Neural progenitor cell (in vitro differentiated cells): ENCODE measurements around the gene TMEM62. TPM values are rescaled to one million over a fixed set of nuclear protein-coding genes. Genes with fewer than 3 reads are reported as not detected.
A peak's percentile ranks its signal among the peaks of the same experiment; 100 is the strongest.

Experiments
- DNase-seq: peaks from one replicate; pipeline ENCODE4 v3.0.0-alpha.2; 2016; ENCODE audit warnings: low spot score
- H2AFZ ChIP-seq: fragments of 200-600 bp; sonication (generic); replicated peaks from 2 replicates; pipeline ENCODE4 v1.6.1; 2016; ENCODE audit warnings: antibody characterized with exemption
- H3F3A ChIP-seq: fragments of 200-600 bp; sonication (generic); 2 replicates; pipeline ENCODE4 v1.6.1; 2016; ENCODE audit warnings: antibody characterized with exemption, low read depth
- H3K27ac ChIP-seq: fragments of 200-600 bp; sonication (generic); 2 replicates; pipeline ENCODE4 v1.5.1; 2016; ENCODE audit warnings: mild to moderate bottlenecking
- H3K27me3 ChIP-seq: fragments of 200-600 bp; sonication (generic); 2 replicates; pipeline ENCODE4 v1.6.1; 2016; ENCODE audit warnings: mild to moderate bottlenecking, moderate library complexity
- H3K36me3 ChIP-seq: fragments of 200-600 bp; sonication (generic); 2 replicates; pipeline ENCODE4 v1.5.1; 2016
- H3K4me1 ChIP-seq: fragments of 200-600 bp; sonication (generic); 2 replicates; pipeline ENCODE4 v1.6.1; 2016; ENCODE audit warnings: mixed run types
- H3K4me2 ChIP-seq: fragments of 200-600 bp; sonication (generic); 2 replicates; pipeline ENCODE4 v1.6.1; 2016
- H3K4me3 ChIP-seq: fragments of 200-600 bp; sonication (generic); 2 replicates; pipeline ENCODE4 v1.5.1; 2016
- H3K79me2 ChIP-seq: fragments of 200-600 bp; sonication (generic); 2 replicates; pipeline ENCODE4 v1.6.1; 2016; ENCODE audit warnings: low read depth
- H3K9ac ChIP-seq: fragments of 200-600 bp; sonication (generic); 2 replicates; pipeline ENCODE4 v1.6.1; 2016
- H3K9me3 ChIP-seq: fragments of 200-600 bp; sonication (generic); 2 replicates; pipeline ENCODE4 v1.5.1; 2016; ENCODE audit warnings: low read depth
- H4K20me1 ChIP-seq: fragments of 200-600 bp; sonication (generic); 2 replicates; pipeline ENCODE4 v1.6.1; 2016; ENCODE audit warnings: low read depth
- H3K27ac Mint-ChIP-seq: 3 replicates; pipeline ENCODE4 v1.8.0; 2021; ENCODE audit warnings: mixed read lengths
- H3K27me3 Mint-ChIP-seq: 2 replicates; pipeline ENCODE4 v1.8.0; 2022; ENCODE audit warnings: low read depth, mild to moderate bottlenecking, inconsistent platforms, moderate library complexity, mixed read lengths; ENCODE audit not compliant: insufficient read depth
- H3K36me3 Mint-ChIP-seq: 3 replicates; pipeline ENCODE4 v1.8.0; 2021; ENCODE audit warnings: mixed read lengths
- H3K4me1 Mint-ChIP-seq: 3 replicates; pipeline ENCODE4 v1.8.0; 2021; ENCODE audit warnings: mixed read lengths
- H3K4me3 Mint-ChIP-seq: 3 replicates; pipeline ENCODE4 v1.8.0; 2021; ENCODE audit warnings: mild to moderate bottlenecking, moderate library complexity, mixed read lengths
- H3K9me3 Mint-ChIP-seq: 3 replicates; pipeline ENCODE4 v1.8.0; 2020; ENCODE audit warnings: mixed read lengths
- EZH2 ChIP-seq: fragments of 200-600 bp; sonication (generic); IDR thresholded peaks from 2 replicates; pipeline ENCODE4 v1.6.1; 2017; ENCODE audit warnings: antibody characterized with exemption, mild to moderate bottlenecking, moderate library complexity
- EZH2phosphoT487 ChIP-seq: fragments of 200-600 bp; sonication (generic); IDR thresholded peaks from 2 replicates; pipeline ENCODE4 v1.6.1; 2017; ENCODE audit warnings: antibody characterized with exemption
- total RNA-seq: library from RNA; depleted of rRNA; stranded (reverse); fragments of >200 nt; gene quantifications from 2 replicates; pipeline ENCODE4 v1.2.3, GENCODE V29; 2015; ENCODE audit warnings: low replicate concordance
- TF ChIP-seq, protein P1 (sequence below): fragments of 200-600 bp; sonication (generic); IDR thresholded peaks from 2 replicates; pipeline ENCODE4 v1.5.1; 2017; ENCODE audit warnings: antibody characterized with exemption, mild to moderate bottlenecking

Gene TMEM62
- total RNA-seq, 1 donor from 2014 or later: 11.9 TPM

DNA sequence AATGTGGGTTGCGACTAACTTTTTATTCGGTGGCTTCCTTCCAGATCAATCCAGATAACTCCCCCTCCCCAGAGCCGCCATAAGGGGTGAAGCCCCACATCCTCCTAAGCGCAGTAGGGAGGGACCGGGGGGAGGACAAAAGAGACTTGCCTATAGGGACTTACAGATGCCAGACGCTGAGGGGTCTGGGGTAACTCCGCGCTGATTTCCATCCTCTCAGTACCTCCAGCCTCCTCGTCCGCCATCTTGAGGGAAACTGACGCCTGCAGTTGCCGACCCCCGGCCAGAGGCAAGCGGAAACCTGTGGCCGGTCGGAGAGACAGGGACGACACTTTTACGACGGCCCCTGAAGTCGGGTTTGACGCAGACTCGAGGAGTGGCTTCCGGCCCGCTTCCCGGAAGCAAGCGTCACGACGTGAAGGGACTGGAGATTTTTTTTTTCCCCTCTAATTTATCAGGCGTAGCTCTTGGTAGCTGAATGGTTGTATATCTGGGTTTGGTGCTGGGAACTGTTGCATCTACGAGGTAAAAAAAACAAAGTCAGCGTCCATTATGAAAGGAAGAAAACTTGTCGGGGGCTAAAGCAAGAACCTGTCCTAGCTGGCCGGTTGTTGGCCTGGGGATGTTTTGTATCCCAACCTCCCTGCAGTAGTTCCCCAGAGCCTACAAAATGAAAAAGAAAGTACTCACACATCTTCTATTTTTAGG lies 27.5 kb upstream of the TMEM62 start, which contains the start of gene UBR1:
TSS of gene UBR1 (minus strand) at position 261 of the 708 bp plus-strand sequence. CDS start at position 245, 16 bp downstream.
- H3K9ac ChIP-seq: peak within 1 kb of the TSS; percentile 73
- peaks cover 17% of the 10 kb centered on the region for H3K4me1 Mint-ChIP-seq
- H4K20me1 ChIP-seq: no peaks in the 10 kb centered on the region
- peaks cover 17% of the 10 kb centered on the region for H3K4me1 ChIP-seq
- TF ChIP-seq, protein P1, sequence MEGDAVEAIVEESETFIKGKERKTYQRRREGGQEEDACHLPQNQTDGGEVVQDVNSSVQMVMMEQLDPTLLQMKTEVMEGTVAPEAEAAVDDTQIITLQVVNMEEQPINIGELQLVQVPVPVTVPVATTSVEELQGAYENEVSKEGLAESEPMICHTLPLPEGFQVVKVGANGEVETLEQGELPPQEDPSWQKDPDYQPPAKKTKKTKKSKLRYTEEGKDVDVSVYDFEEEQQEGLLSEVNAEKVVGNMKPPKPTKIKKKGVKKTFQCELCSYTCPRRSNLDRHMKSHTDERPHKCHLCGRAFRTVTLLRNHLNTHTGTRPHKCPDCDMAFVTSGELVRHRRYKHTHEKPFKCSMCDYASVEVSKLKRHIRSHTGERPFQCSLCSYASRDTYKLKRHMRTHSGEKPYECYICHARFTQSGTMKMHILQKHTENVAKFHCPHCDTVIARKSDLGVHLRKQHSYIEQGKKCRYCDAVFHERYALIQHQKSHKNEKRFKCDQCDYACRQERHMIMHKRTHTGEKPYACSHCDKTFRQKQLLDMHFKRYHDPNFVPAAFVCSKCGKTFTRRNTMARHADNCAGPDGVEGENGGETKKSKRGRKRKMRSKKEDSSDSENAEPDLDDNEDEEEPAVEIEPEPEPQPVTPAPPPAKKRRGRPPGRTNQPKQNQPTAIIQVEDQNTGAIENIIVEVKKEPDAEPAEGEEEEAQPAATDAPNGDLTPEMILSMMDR: no peak
- no peak for TF ChIP-seq EZH2phosphoT487
- peaks cover 11% of the 10 kb centered on the region for H3K36me3 ChIP-seq
- peak within 1 kb of the TSS; percentile 91 for H2AFZ ChIP-seq
- H3K36me3 Mint-ChIP-seq: peaks cover 9% of the 10 kb centered on the region
- peaks cover 2% of the 10 kb centered on the region for H3K27me3 Mint-ChIP-seq
- DNase-seq: peak; percentile 96
- no peaks in the 10 kb centered on the region for H3K9me3 Mint-ChIP-seq
- no peaks in the 10 kb centered on the region for H3K9me3 ChIP-seq
- H3K27ac ChIP-seq: no peak within 1 kb of the TSS
- peak within 1 kb of the TSS; percentile 97 for H3K4me2 ChIP-seq
- H3K27me3 ChIP-seq: peaks cover 5% of the 10 kb centered on the region
- H3K4me3 ChIP-seq: peak within 1 kb of the TSS; percentile 80
- H3K4me3 Mint-ChIP-seq: peak within 1 kb of the TSS; percentile 92
- H3F3A ChIP-seq: no peaks in the 10 kb centered on the region
- peak within 1 kb of the TSS; percentile 78 for H3K27ac Mint-ChIP-seq
- peaks cover 48% of the 10 kb centered on the region for H3K79me2 ChIP-seq

DNA sequence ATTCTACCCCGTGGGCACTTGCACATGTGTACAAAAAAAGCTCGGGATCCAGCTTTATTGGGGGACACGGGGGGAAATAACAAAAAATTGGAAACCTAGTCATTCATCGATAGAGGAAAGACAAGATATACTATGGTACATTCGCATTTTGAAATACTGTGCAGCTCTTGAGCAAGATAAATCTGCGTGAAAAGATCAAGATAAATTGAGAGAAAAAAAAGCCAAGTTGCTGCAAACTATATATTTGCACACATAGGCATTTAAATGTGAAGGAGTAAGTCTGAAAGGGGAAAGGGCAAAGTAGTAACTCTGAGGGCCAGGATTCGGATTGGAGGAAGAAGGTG lies 26.9 kb upstream of the TMEM62 start:
- no peak for DNase-seq
- Histone ChIP-seq H3K4me1 (peaks cover 17% of the 10 kb centered on the region), H3K79me2 (peaks cover 43% of the 10 kb centered on the region), H3K4me2 (peak overlapping the region; percentile 97), H3K27ac (no peak overlapping the region), H4K20me1 (no peaks in the 10 kb centered on the region), H3K27me3 (peaks cover 5% of the 10 kb centered on the region), H3K9me3 (no peaks in the 10 kb centered on the region), H3K4me3 (peak overlapping the region; percentile 80), H3F3A (no peaks in the 10 kb centered on the region), H3K9ac (peak overlapping the region; percentile 11), H2AFZ (peak overlapping the region; percentile 91), H3K36me3 (peaks cover 9% of the 10 kb centered on the region)
- Mint-ChIP-seq H3K27me3 (peaks cover 2% of the 10 kb centered on the region), H3K27ac (peak overlapping the region; percentile 78), H3K4me1 (peaks cover 17% of the 10 kb centered on the region), H3K4me3 (peak overlapping the region; percentile 92), H3K36me3 (peaks cover 4% of the 10 kb centered on the region), H3K9me3 (no peaks in the 10 kb centered on the region)
- TF ChIP-seq EZH2phosphoT487 (no peak), EZH2 (no peak)
- TF ChIP-seq, protein P1: no peak

DNA sequence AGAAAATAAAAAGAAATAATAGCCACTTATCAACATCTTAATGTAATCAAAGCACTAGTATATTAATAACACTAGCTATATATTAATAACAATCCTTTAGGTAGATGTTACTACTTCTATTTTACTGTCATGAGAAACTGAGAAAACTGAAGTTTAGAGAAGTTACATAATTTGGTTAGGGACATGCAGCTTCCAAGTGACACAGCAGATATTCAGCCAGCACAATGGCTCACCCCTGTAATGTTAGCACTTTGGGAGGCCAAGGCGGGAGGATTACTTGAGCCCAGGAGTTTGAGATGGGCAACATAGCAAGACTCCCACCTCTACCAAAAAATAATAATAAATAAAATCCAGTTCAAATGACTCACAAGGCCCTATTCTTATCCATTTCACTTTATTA lies 25.6 kb upstream of the TMEM62 start:
- H3K9ac ChIP-seq: no peak overlapping the region
- H3K36me3 ChIP-seq: peaks cover 9% of the 10 kb centered on the region
- peaks cover 17% of the 10 kb centered on the region for H3K4me1 ChIP-seq
- Mint-ChIP-seq H3K9me3 (no peaks in the 10 kb centered on the region), H3K36me3 (no peaks in the 10 kb centered on the region), H3K27me3 (peaks cover 2% of the 10 kb centered on the region), H3K27ac (no peak overlapping the region), H3K4me3 (no peak overlapping the region), H3K4me1 (peaks cover 17% of the 10 kb centered on the region)
- no peaks in the 10 kb centered on the region for H3F3A ChIP-seq
- no peak overlapping the region for H2AFZ ChIP-seq
- peaks cover 5% of the 10 kb centered on the region for H3K27me3 ChIP-seq
- H3K4me2 ChIP-seq: no peak overlapping the region
- H4K20me1 ChIP-seq: no peaks in the 10 kb centered on the region
- H3K9me3 ChIP-seq: no peaks in the 10 kb centered on the region
- DNase-seq: no peak
- no peak overlapping the region for H3K27ac ChIP-seq
- H3K79me2 ChIP-seq: peaks cover 30% of the 10 kb centered on the region
- TF ChIP-seq, protein P1: no peak
- TF ChIP-seq EZH2 (no peak), EZH2phosphoT487 (no peak)
- H3K4me3 ChIP-seq: no peak overlapping the region
